A549 (cell line): ENCODE data around the gene PRKN.

Experiments used
- RFX5 ChIP-seq: fragments of 450-650 bp; IDR thresholded peaks from 2 replicates; pipeline ENCODE4 v1.7.1; 2014; ENCODE audit warnings: antibody characterized with exemption, mild to moderate bottlenecking, moderate library complexity
- TF ChIP-seq, protein P1 (sequence below): fragments of >200 bp; sonication (Bioruptor Twin); formaldehyde crosslinking; IDR thresholded peaks from 3 replicates; pipeline ENCODE4 v1.5.1; 2016

DNA sequence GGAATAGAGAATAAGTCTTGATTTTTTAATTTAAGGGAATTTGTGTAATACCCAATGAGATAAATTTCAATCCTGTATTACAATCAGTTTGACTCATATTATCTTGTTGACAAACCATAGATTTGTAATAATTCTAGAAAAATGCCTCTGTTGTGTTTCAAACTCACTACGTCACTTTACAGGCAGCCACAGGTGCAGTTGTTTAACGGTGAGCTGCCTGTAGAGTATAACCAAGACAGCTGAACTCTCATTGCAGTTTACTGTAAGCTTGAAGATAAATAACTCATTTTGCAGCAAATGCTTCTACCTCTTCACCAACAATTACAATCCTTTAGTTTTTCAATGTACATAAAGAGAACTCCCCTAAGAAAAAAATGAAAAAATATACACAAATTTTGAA, 114.3 kb downstream of the PRKN start:
- TF ChIP-seq, protein P1, sequence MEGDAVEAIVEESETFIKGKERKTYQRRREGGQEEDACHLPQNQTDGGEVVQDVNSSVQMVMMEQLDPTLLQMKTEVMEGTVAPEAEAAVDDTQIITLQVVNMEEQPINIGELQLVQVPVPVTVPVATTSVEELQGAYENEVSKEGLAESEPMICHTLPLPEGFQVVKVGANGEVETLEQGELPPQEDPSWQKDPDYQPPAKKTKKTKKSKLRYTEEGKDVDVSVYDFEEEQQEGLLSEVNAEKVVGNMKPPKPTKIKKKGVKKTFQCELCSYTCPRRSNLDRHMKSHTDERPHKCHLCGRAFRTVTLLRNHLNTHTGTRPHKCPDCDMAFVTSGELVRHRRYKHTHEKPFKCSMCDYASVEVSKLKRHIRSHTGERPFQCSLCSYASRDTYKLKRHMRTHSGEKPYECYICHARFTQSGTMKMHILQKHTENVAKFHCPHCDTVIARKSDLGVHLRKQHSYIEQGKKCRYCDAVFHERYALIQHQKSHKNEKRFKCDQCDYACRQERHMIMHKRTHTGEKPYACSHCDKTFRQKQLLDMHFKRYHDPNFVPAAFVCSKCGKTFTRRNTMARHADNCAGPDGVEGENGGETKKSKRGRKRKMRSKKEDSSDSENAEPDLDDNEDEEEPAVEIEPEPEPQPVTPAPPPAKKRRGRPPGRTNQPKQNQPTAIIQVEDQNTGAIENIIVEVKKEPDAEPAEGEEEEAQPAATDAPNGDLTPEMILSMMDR, result no peak
- TF ChIP-seq RFX5, result no peak
